ENCODE results near the gene AP4E1. TPM values are rescaled to one million over a fixed set of nuclear protein-coding genes. Genes with fewer than 3 reads are reported as not detected.

AP4E1 gene
- total RNA-seq, 1 experiment from 2014 or later = 9.5 TPM

- TF ChIP-seq, protein P1, sequence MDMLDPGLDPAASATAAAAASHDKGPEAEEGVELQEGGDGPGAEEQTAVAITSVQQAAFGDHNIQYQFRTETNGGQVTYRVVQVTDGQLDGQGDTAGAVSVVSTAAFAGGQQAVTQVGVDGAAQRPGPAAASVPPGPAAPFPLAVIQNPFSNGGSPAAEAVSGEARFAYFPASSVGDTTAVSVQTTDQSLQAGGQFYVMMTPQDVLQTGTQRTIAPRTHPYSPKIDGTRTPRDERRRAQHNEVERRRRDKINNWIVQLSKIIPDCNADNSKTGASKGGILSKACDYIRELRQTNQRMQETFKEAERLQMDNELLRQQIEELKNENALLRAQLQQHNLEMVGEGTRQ (CRISPR knock-in tag; IDR thresholded peaks at IDR 0.05) = no peak
- TF ChIP-seq GRHL2 (CRISPR knock-in tag; IDR thresholded peaks at IDR 0.05; ENCODE audit: insufficient replicate concordance, severe bottlenecking) (no peak), SP1 (CRISPR knock-in tag; conservative IDR thresholded peaks at IDR 0.05) (peak; percentile 77), NFE2L1 (CRISPR knock-in tag; IDR thresholded peaks at IDR 0.05) (0 out of 2 replicates have a peak, but pooled peaks have one; percentile 52), TEAD1 (CRISPR knock-in tag; IDR thresholded peaks at IDR 0.05) (peak; percentile 40; the same call in 1 of the 2 replicates), KAT7 (CRISPR knock-in tag; IDR thresholded peaks at IDR 0.05; ENCODE audit: borderline replicate concordance) (peak; percentile 30; the same call in 1 of the 2 replicates), ZNF396 (CRISPR knock-in tag; IDR thresholded peaks at IDR 0.05; ENCODE audit: borderline replicate concordance) (no peak), ZNF512 (CRISPR knock-in tag; IDR thresholded peaks at IDR 0.05; ENCODE audit: borderline replicate concordance) (no peak), CTCF (IDR thresholded peaks at IDR 0.05) (peak; percentile 94), PREB (CRISPR knock-in tag; IDR thresholded peaks at IDR 0.05; ENCODE audit: borderline replicate concordance) (no peak)
Observed at GRCh38 chr15:50908209-50909009, at the start of gene AP4E1 (continued).

DNA sequence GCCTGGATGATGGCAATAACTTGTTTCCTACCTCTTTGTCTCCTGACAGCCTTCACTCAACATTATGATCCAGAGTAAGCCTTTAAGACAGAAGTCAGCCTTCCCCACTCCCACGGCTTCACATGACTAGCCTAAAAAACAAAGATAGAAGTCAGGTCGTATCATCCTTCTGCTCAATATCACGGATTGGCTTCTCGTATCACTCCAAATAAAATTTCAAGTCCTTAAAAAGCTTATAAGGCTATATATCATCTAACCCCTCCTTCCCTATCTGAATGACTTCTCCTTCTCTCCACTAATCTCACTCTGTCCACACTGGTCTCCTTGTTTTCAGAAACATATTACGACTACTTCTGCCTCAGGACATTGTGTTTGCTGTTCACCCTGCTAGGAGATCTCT, 47.7 kb upstream of the AP4E1 start:
- CTCF ChIA-PET = interaction anchor here (0.6 kb wide), 1 partner anchor 45 kb away, joined by 4 read pairs; no protein-coding TSS in a partner anchor
- H3K27ac Mint-ChIP-seq = no peak overlapping the region
- ATAC-seq = no peak
- H3K4me1 Mint-ChIP-seq = peaks cover 10% of the 10 kb centered on the region
- POLR2A ChIA-PET = no interaction called here
- no peaks in the 10 kb centered on the region; the same call in 1 of the 2 replicates for H3K27me3 Mint-ChIP-seq (ENCODE audit: low read depth)
- H3K4me3 Mint-ChIP-seq = no peak overlapping the region
- no peaks in the 10 kb centered on the region for H3K36me3 Mint-ChIP-seq
- DNase-seq (ENCODE audit: low spot score) = no peak
- H3K9me3 Mint-ChIP-seq = no peaks in the 10 kb centered on the region
- TF ChIP-seq ZNF416 (CRISPR knock-in tag; IDR thresholded peaks at IDR 0.05) (no peak), PRDM15 (CRISPR knock-in tag; IDR thresholded peaks at IDR 0.05) (no peak), FOXK1 (CRISPR knock-in tag; IDR thresholded peaks at IDR 0.05) (no peak), ZNF317 (CRISPR knock-in tag; IDR thresholded peaks at IDR 0.05; ENCODE audit: borderline replicate concordance, low read depth) (no peak), GRHL2 (CRISPR knock-in tag; IDR thresholded peaks at IDR 0.05; ENCODE audit: insufficient replicate concordance, severe bottlenecking) (no peak), JAZF1 (CRISPR knock-in tag; IDR thresholded peaks at IDR 0.05) (no peak), NFYB (CRISPR knock-in tag; conservative IDR thresholded peaks at IDR 0.05; ENCODE audit: low read depth) (no peak), ZNF423 (CRISPR knock-in tag; IDR thresholded peaks at IDR 0.05) (no peak), ERG (CRISPR knock-in tag; IDR thresholded peaks at IDR 0.05) (no peak)
- TF ChIP-seq, protein P2, sequence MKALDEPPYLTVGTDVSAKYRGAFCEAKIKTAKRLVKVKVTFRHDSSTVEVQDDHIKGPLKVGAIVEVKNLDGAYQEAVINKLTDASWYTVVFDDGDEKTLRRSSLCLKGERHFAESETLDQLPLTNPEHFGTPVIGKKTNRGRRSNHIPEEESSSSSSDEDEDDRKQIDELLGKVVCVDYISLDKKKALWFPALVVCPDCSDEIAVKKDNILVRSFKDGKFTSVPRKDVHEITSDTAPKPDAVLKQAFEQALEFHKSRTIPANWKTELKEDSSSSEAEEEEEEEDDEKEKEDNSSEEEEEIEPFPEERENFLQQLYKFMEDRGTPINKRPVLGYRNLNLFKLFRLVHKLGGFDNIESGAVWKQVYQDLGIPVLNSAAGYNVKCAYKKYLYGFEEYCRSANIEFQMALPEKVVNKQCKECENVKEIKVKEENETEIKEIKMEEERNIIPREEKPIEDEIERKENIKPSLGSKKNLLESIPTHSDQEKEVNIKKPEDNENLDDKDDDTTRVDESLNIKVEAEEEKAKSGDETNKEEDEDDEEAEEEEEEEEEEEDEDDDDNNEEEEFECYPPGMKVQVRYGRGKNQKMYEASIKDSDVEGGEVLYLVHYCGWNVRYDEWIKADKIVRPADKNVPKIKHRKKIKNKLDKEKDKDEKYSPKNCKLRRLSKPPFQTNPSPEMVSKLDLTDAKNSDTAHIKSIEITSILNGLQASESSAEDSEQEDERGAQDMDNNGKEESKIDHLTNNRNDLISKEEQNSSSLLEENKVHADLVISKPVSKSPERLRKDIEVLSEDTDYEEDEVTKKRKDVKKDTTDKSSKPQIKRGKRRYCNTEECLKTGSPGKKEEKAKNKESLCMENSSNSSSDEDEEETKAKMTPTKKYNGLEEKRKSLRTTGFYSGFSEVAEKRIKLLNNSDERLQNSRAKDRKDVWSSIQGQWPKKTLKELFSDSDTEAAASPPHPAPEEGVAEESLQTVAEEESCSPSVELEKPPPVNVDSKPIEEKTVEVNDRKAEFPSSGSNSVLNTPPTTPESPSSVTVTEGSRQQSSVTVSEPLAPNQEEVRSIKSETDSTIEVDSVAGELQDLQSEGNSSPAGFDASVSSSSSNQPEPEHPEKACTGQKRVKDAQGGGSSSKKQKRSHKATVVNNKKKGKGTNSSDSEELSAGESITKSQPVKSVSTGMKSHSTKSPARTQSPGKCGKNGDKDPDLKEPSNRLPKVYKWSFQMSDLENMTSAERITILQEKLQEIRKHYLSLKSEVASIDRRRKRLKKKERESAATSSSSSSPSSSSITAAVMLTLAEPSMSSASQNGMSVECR (CRISPR knock-in tag; IDR thresholded peaks at IDR 0.05; ENCODE audit: borderline replicate concordance) = no peak
